Epithelial cell of prostate (primary cell): Measurements from ENCODE around the gene STAG3.
"Not testable (repeated sequence)": the region's sequence is repeated elsewhere in the genome, so short reads cannot be mapped to it uniquely, and the experiment has no call there.

ENCODE experiments used
- DNase-seq: peaks from one replicate; pipeline ENCODE4 v3.0.0-alpha.2; 2011; ENCODE audit warnings: low read depth, low spot score
- H3K27ac ChIP-seq: fragments of 450-650 bp; 2 replicates; pipeline ENCODE4 v1.5.1; 2017; ENCODE audit warnings: mild to moderate bottlenecking

The STAG3 gene

GRCh38 chr7:100200693-100201092, 23.0 kb downstream of the STAG3 start:
- DNase-seq = no peak
- H3K27ac ChIP-seq = no peak overlapping the region

DNA sequence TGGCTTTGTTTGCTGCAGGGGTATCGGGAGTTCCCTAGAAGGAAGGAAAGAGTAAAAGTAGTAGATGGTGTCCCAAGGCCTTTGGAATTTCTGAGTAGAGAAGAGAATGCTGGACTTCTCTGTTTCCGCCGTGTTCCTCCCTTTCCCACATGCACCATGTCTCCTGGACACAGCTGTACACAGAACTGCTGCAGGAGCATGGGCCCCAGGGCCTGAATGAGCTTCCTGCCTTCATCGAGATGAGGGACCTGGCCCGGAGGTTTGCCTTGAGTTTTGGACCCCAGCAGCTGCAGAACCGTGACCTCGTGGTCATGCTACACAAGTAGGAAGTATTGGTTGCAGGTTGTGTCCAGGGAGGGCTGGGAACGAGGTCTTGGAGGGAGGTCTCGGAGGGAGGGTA, 26.7 kb downstream of the STAG3 start:
- DNase-seq = no peak
- H3K27ac ChIP-seq = no peak overlapping the region

- no peak overlapping the region for H3K27ac ChIP-seq
- DNase-seq = no peak
Observed at GRCh38 chr7:100208911-100209408, 31.2 kb downstream of the STAG3 start.

- DNase-seq = no peak
- no peak overlapping the region for H3K27ac ChIP-seq
Observed at GRCh38 chr7:100209493-100209892, 31.8 kb downstream of the STAG3 start.

GRCh38 chr7:100210805-100211204, 33.1 kb downstream of the STAG3 start:
- no peak overlapping the region for H3K27ac ChIP-seq
- no peak for DNase-seq

GRCh38 chr7:100211342-100211780, 33.6 kb downstream of the STAG3 start:
- DNase-seq = no peak

GRCh38 chr7:100212631-100213286, 35.0 kb downstream of the STAG3 start:
- no peak overlapping the region for H3K27ac ChIP-seq
- no peak for DNase-seq

More at GRCh38 chr7:100211342-100211780, 33.6 kb downstream of the STAG3 start:
- no peak overlapping the region for H3K27ac ChIP-seq

DNA sequence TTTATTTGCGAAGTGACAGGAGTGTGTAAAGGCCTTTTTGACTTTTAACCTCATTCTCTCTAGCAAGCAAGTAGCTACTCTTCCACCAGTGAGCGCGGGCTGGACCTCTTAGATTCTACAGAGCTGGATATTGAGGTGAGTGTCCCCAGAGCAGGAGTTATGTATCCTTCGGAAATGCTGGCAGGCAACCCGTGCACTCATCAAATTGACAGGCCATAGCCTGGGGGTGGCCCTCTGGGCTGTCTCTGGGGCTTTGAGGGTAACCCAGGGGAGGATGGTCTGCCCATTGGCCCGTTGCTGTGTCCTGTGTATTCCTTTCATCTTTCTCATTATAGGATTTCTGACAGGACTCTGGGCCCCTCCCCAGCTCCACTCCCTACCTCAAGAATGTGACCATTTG, 36.0 kb downstream of the STAG3 start:
- no peak overlapping the region for H3K27ac ChIP-seq
- no peak for DNase-seq

GRCh38 chr7:100214356-100214755, 36.6 kb downstream of the STAG3 start:
- DNase-seq, H3K27ac ChIP-seq: not testable (repeated sequence)

- no peak overlapping the region for H3K27ac ChIP-seq
- DNase-seq = no peak
Observed at GRCh38 chr7:100215895-100216294, 38.2 kb downstream of the STAG3 start.

DNA sequence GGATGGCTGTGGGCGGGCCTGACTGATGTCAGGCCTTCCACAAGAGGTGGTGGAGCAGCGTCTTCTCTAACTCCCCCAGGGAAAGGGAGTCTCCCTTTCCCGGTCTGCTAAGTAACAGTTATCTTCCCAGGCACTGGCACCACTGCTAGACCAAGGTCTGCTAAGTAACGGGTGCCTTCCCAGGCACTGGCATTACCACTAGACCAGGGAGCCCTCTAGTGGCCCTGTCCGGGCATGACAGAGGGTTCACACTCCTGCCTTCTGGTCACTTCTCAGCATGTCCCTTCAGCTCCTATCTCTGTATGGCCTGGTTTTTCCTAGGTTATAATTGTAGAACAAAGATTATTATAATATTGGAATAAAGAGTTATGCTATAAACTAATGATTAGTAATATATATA, 40.2 kb downstream of the STAG3 start:
- not testable (repeated sequence) for H3K27ac ChIP-seq, DNase-seq

- H3K27ac ChIP-seq = no peak overlapping the region
- DNase-seq = no peak
Observed at GRCh38 chr7:100219271-100219737, 41.6 kb downstream of the STAG3 start.

GRCh38 chr7:100219801-100220585, 42.3 kb downstream of the STAG3 start, which contains the start of gene PVRIG:
Gene PVRIG, plus strand, starts transcription at chr7:100219949. Its CDS starts 22 bp downstream, at chr7:100219971.
- H3K27ac ChIP-seq, DNase-seq: not testable (repeated sequence)

GRCh38 chr7:100220586-100221230, 43.0 kb downstream of the STAG3 start:
- H3K27ac ChIP-seq = no peak overlapping the region
- no peak for DNase-seq

DNA sequence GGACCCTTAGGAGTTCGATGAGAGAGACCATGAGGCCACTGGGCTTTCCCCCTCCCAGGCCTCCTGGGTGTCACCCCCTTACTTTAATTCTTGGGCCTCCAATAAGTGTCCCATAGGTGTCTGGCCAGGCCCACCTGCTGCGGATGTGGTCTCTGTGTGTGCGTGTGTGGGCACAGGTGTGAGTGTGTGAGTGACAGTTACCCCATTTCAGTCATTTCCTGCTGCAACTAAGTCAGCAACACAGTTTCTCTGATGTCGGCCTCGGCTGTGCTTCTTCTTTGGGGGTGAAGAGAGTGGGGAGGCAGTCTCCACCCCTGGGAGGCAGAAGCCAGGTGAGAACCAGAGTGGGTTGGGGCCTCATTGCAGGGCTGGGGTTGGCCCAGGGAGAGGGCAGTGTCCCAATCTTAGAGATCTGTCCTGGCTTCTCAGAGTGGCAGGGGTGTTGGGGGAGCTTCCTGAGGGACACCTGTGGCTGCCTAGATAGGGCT, 43.6 kb downstream of the STAG3 start:
- DNase-seq = no peak
- H3K27ac ChIP-seq = no peak overlapping the region

DNA sequence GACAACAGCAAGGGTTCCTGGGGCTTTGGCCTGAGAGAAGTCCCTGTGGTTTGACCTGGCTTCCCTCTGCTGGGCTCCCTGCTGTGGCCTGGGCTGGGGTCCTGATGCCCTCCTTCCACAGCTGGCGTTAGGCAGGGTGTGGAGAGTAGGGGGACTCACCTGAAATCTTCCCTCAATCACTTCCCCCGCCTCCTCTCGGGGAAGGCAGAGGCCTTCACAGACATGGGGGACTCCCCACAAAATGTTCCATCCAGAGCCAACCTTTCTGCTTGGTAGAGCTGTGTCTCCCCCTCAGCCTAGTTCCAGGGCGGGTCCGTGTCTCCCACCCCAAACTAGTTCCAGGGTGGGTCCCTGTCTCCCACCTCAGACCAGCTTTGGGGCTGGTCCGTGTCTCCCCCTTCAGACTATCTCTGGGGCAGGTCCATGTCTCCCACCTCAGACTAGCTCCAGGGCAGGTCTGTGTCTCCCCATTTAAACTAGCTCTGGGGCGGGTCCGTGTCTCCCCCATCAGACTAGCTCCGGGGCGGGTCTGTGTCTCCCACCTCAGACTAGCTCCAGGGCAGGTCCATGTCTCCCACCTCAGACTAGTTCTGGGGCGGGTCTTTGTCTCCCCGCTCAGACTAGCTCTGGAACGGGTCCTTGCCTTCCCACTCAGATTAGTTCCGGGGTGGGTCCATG, 44.2 kb downstream of the STAG3 start:
- no peak overlapping the region for H3K27ac ChIP-seq
- DNase-seq = no peak

DNA sequence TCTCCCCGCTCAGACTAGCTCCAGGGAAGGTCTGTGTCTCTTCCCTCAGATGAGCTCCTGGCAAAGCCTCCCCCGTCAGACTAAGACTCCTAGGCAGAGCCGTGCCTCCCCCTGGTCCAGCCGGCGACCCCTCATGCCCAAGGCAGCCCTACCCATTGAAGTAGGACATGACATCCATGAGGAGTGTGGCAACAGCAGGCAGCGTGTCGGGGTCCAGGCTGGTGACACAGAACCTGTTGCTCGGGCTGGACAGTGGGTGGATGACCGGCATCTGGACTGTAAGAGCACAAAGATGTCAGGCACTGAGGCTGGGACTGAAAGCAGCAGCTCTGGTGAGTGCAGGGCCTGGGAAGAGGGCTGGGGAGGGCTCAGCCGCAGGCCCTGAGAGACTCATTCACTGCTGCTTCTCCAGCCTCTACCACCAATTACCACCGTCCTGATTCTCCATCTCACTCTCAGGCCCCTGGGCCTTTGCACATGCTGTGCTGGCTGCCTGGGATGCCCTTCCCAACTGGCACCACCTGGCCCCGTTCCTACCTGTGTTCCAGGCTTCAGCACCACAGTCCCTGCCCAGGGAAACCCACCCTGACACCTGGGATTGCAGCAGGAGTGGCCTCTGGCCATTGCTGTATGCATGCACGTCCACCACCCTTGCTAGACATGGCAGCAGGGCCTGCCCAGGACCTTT, 44.9 kb downstream of the STAG3 start:
- DNase-seq = no peak
- no peak overlapping the region for H3K27ac ChIP-seq

DNA sequence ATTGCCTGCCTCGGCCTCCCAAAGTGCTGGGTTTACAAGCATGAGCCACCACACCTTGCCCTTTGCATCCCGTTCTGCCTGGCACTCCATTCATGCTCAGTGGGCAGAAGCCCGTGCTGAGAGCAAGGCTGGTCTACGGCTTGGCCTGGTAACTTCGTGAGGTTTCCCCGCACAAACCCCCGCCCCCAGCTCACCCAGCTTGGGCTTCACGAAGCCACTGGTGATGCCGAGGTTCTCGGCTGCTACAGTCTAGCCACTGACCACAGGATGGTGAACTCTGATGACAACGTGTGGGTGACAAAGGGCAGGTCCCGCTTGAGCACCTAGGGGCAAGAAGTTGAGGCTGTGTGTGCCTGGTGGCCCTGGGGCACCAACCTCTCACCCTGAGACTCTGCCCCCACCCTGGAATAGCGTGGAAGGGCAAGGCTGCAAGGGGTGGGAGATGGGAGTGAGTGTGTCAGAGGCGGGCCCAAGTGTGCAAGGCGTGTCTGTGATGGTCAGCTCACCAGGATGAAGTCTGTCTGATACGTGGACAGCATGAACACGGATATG, 45.7 kb downstream of the STAG3 start:
- H3K27ac ChIP-seq, DNase-seq: not testable (repeated sequence)

- DNase-seq, H3K27ac ChIP-seq: not testable (repeated sequence)
Observed at GRCh38 chr7:100224891-100225290, 47.2 kb downstream of the STAG3 start.
